Measurements from ENCODE around the gene METTL26. TPM values are rescaled to one million over a fixed set of nuclear protein-coding genes. Genes with fewer than 3 reads are reported as not detected.
"Not testable (repeated sequence)": the region's sequence is repeated elsewhere in the genome, so short reads cannot be mapped to it uniquely, and the experiment has no call there.

METTL26 gene
- total RNA-seq, 1 donor from 2014 or later, result 68.1 TPM

DNA sequence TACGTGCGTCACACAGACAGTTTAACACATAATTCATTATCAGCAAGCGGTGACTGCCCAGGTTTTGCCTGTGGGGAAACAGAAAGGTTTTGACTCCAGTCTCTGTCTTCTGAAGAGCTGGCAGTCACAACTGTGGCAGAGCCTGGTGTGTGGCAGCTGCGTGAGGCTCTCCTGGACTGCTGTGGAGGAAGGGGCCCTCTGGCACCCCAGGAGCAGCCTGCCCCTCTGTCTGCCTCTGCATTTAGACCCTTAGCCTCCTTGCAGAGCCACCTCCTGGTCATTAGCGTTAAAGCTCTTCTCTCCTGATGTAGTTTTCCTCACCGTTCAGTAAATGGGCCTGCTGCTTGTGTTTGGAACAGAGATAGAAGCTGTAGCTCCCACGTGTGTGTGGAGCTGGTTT is 35.3 kb downstream of the METTL26 start:
- H3K36me3 Mint-ChIP-seq (ENCODE audit: low read depth), result peaks cover 7% of the 10 kb centered on the region
- H3K27me3 Mint-ChIP-seq (ENCODE audit: low read depth), result no peaks in the 10 kb centered on the region
- no peak overlapping the region for H3K27ac Mint-ChIP-seq (ENCODE audit: unreplicated experiment)
- TF ChIP-seq, protein P1, sequence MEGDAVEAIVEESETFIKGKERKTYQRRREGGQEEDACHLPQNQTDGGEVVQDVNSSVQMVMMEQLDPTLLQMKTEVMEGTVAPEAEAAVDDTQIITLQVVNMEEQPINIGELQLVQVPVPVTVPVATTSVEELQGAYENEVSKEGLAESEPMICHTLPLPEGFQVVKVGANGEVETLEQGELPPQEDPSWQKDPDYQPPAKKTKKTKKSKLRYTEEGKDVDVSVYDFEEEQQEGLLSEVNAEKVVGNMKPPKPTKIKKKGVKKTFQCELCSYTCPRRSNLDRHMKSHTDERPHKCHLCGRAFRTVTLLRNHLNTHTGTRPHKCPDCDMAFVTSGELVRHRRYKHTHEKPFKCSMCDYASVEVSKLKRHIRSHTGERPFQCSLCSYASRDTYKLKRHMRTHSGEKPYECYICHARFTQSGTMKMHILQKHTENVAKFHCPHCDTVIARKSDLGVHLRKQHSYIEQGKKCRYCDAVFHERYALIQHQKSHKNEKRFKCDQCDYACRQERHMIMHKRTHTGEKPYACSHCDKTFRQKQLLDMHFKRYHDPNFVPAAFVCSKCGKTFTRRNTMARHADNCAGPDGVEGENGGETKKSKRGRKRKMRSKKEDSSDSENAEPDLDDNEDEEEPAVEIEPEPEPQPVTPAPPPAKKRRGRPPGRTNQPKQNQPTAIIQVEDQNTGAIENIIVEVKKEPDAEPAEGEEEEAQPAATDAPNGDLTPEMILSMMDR (IDR thresholded peaks at IDR 0.05), result peak; percentile 62
- no peak for DNase-seq (ENCODE audit: low spot score)
- no peaks in the 10 kb centered on the region for H3K4me1 Mint-ChIP-seq (ENCODE audit: low read depth)
- no peak overlapping the region for H3K4me3 Mint-ChIP-seq (ENCODE audit: unreplicated experiment)
- H3K9me3 Mint-ChIP-seq (ENCODE audit: low read depth), result no peaks in the 10 kb centered on the region

DNA sequence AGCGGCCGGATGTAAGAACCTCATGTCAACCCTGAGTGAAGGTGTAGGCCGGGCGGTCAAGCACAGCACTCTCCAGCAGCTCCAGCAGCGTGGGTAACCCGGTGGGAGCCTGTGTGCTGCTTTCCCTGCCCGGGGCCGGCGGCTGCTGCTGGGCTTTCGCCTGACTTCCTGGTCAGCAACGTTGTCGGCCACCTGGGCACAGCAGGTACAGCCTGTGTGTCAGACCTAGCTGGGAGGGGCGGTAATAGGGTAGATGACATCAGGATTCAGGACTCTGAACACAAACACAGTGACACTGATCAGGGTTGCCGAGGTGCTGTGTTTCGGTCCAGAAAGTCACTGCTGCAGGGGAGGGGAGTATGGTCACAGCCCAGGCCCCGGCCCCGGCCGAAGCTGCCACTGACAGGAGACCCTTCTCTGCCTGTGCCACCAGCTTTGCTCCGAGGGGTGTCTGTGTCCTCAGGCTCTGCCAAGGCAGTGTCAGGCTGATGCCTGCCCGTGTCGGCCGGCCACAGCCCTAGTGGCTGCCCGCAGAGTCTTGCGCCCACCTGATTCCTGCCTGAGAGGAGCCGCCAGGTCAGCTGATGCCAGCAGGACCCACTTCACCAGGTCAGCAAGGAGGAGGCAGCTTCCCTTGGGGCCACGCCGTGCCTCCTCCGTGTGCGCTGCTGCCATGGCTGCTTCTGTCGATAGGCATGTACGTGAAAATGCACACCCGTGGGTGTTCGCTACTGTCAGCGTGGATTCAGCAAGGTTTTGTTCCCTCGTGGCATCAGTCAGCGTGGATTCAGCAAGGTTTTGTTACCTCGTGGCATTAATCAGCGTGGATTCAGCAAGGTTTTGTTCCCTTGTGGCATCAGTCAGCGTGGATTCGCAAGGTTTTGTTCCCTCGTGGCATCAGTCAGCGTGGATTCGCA is 37.0 kb downstream of the METTL26 start:
- peaks cover 7% of the 10 kb centered on the region for H3K36me3 Mint-ChIP-seq (ENCODE audit: low read depth)
- H3K4me3 Mint-ChIP-seq (ENCODE audit: unreplicated experiment), result no peak overlapping the region
- no peaks in the 10 kb centered on the region for H3K4me1 Mint-ChIP-seq (ENCODE audit: low read depth)
- TF ChIP-seq, protein P1 (IDR thresholded peaks at IDR 0.05), result no peak
- peak; percentile 92 for DNase-seq (ENCODE audit: low spot score)
- H3K9me3 Mint-ChIP-seq (ENCODE audit: low read depth), result no peaks in the 10 kb centered on the region
- no peaks in the 10 kb centered on the region for H3K27me3 Mint-ChIP-seq (ENCODE audit: low read depth)
- no peak overlapping the region for H3K27ac Mint-ChIP-seq (ENCODE audit: unreplicated experiment)

DNA sequence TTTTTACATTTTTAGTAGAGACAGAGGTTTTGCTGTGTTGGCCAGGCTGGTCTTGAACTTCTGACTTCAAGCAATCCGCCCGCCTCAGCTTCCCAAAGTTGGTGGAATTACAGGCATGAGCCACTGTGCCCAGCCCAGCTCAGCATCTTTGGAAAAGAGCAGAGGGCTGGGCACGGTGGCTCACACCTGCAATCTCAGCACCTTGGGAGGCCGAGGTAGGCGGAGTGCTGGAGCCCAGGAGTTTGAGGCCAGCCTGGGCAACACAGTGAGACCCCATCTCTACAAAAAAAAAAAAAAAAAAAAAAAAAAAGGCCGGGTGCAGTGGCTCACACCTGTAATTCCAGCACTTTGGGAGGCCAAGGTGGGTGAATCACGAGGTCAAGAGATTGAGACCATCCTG is 38.5 kb downstream of the METTL26 start:
- H3K27ac Mint-ChIP-seq (ENCODE audit: unreplicated experiment); H3K27me3 Mint-ChIP-seq (ENCODE audit: low read depth); H3K4me1 Mint-ChIP-seq (ENCODE audit: low read depth); H3K4me3 Mint-ChIP-seq (ENCODE audit: unreplicated experiment); H3K36me3 Mint-ChIP-seq (ENCODE audit: low read depth); DNase-seq (ENCODE audit: low spot score); H3K9me3 Mint-ChIP-seq (ENCODE audit: low read depth): not testable (repeated sequence)

DNA sequence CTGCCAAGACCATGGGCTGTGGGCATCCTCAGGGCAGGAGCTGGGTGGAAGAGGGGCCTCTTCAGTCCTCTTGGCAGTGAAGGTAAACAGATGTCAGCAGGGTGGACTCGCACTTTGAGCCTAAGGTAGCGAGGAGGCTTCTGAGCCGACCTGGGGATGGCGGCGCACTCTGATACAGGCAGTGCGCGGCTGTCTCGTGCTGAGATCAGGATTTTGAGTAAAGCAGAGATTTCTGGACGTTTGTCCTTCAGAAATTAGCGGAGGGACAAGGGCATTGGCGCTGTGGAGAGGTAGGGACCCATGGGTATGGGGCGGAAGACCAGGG is 39.4 kb downstream of the METTL26 start:
- H3K27me3 Mint-ChIP-seq (ENCODE audit: low read depth), result no peaks in the 10 kb centered on the region
- no peak overlapping the region for H3K27ac Mint-ChIP-seq (ENCODE audit: unreplicated experiment)

DNA sequence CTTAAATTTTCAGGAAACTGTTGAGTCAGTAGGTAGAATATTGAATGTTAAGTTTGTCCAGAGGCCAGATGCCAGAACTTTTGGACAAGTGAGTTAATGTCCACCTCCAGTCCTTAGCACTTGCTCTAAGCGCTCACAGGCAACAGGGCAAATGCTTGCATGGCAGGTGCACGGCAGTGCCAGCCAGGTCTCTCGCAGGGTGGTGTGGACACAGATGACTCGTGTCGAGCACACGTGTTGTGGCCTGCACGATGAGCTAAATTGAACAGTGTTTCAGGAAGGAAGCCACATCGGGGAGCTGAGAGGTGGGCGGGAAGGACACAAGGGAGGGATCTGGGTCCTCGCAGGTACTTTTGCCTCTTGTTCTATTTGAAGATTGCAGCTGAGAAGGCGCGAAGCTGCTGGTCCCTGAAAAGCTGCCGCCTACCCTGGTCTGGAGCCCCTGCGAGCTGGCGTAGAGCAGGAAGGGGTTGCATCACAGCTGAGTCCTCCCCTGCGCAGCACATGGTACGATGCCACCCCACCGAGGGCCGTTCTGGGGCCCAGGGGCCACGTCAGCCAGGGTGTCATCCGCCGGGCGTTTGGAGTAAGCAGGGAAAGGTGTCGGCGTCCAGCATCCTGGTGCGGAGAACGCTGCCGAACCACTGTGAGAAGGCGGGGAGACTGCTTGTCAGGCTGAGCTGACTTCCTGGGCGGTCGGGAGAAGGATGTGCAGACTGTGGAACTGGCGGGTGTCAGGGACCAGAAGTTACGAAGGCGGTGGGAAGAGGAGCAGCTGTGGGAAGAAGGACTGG is 40.0 kb downstream of the METTL26 start:
- Mint-ChIP-seq H3K9me3 (ENCODE audit: low read depth) (no peaks in the 10 kb centered on the region), H3K27me3 (ENCODE audit: low read depth) (no peaks in the 10 kb centered on the region), H3K27ac (ENCODE audit: unreplicated experiment) (no peak overlapping the region), H3K36me3 (ENCODE audit: low read depth) (peaks cover 7% of the 10 kb centered on the region), H3K4me1 (ENCODE audit: low read depth) (peaks cover 11% of the 10 kb centered on the region), H3K4me3 (ENCODE audit: unreplicated experiment) (no peak overlapping the region)
- TF ChIP-seq, protein P1 (IDR thresholded peaks at IDR 0.05), result no peak
- no peak for DNase-seq (ENCODE audit: low spot score)

More for the DNA sequence above, 39.4 kb downstream of the METTL26 start:
- Mint-ChIP-seq H3K4me3 (ENCODE audit: unreplicated experiment) (no peak overlapping the region), H3K4me1 (ENCODE audit: low read depth) (peaks cover 5% of the 10 kb centered on the region), H3K36me3 (ENCODE audit: low read depth) (peaks cover 7% of the 10 kb centered on the region), H3K9me3 (ENCODE audit: low read depth) (no peaks in the 10 kb centered on the region)
- DNase-seq (ENCODE audit: low spot score), result no peak
- TF ChIP-seq, protein P1 (IDR thresholded peaks at IDR 0.05), result no peak

Measured in chondrocyte (in vitro differentiated cells).